RCC 7860 (cell line): Measurements from ENCODE around the gene RASD2.
"Not testable (repeated sequence)": the region's sequence is repeated elsewhere in the genome, so short reads cannot be mapped to it uniquely, and the experiment has no call there.

Experiments used
- DNase-seq: peaks from one replicate; pipeline ENCODE4 v3.0.0-alpha.2; 2015; ENCODE audit warnings: low spot score
- FAIRE-seq: peaks from 2 replicates; lab custom pipeline; 2012; peaks lifted over from hg19 to GRCh38; lab: Jason Lieb, UNC

Gene RASD2, protein sequence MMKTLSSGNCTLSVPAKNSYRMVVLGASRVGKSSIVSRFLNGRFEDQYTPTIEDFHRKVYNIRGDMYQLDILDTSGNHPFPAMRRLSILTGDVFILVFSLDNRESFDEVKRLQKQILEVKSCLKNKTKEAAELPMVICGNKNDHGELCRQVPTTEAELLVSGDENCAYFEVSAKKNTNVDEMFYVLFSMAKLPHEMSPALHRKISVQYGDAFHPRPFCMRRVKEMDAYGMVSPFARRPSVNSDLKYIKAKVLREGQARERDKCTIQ

DNA sequence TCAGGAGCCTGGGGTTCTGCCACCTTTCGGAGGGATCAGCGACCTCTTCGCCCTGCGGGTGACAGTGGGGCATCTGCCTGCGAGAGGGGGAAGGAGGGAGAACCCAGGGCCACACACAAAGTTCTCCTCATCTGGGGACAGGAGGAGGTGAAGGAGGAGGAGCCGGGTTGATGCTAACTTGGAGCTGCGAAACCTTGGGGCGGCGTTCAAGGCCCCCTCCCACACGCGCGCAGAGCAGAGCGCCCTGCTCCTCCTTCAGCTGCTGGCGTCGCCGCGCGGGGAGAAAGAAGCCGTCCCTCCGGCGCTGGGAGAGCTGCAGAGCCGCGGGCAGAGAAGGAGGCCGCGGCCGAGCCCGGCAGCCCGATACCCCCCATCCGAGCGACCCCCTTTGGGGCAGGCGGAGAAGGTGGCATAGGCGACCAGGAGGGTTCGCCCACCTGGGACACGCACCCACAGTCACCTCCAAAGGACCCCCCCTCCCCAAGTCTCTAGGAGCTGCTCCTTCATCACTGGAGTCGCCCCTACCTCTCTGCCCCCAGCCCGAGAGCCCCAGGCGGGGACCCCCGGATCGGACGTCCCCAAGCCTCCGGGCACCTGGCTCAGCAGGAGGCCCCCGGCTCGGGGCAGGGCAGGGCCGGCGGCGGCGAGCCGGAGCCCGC, at the start of gene RASD2:
Gene RASD2 (plus strand): TSS at position 237 of the 659 bp plus-strand sequence. CDS start 5,979 bp downstream, outside the sequence.
- FAIRE-seq (no peak), DNase-seq (peak; percentile 37)

DNA sequence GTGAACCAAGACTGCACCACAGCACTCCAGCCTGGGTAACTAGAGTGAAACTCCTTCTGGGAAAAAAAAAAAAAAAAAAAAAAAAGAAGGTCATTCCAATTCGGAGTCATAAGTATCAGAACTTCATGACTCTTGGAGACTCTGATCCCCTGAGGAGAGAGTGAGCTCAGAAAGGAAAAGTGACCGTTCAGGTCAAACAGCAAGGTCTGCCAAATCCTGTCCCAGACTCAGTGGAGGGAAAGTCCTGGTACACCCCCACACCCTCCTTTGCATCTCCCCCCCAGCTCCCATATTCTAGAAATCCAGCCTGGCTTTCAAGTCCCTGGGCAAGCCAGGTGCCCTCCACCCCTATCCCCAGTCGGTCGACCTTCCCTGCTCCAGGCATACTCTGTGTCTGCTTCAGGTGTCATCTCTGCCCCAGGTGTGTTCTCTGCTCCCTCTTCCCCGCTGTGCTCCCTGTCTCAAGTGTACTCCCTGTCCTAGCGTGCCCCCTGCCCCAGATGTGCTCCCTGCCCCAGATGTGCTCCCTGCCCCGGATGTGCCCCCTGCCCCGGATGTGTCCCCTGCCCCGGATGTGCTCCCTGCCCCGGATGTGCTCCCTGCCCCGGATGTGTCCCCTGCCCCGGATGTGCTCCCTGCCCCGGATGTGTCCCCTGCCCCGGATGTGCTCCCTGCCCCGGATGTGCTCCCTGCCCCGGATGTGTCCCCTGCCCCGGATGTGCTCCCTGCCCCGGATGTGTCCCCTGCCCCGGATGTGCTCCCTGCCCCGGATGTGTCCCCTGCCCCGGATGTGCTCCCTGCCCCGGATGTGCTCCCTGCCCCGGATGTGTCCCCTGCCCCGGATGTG, 49.3 kb upstream of the RASD2 start:
- not testable (repeated sequence) for FAIRE-seq, DNase-seq

DNA sequence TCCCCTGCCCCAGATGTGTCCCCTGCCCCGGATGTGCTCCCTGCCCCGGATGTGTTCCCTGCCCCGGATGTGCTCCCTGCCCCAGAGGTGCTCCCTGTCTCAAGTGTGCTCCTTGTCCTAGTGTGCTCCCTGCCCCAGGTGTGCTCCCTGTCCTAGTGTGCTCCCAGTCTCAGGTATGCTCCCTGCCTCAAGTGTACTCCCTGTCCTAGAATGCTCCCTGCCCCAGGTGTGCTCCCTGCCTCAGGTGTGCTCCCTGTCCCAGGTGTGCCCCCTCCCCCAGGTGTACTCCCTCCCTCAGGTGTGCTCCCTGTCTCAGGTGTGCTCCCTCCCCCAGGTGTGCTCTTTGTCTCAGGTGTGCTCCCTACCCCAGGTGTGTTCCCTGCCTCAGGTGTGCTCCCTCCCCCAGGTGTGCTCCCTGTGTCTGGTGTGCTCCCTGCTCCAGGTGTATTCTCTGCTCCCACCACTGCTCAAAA, 48.7 kb upstream of the RASD2 start:
- DNase-seq (no peak), FAIRE-seq (no peak)

DNA sequence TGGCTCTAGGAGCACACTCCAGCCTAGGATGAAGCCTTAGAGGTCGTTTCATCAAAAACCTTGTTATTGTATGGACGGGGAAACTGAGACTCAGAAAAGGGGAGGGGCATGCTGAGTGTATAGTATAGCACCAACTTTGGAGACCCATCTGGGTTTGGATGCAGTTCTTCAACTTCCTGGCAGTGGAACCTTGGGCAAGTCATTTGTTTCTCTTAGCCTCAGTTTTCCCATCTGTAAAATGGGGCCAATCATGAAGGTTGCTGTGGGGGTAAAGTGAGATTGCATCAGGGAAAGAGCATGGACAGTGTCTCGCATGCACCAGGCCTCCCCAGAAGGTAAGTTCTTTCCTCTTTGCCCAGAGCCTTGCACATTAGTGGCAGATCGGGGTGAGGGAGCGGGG, 47.6 kb upstream of the RASD2 start:
- no peak for DNase-seq
- FAIRE-seq: no peak

DNA sequence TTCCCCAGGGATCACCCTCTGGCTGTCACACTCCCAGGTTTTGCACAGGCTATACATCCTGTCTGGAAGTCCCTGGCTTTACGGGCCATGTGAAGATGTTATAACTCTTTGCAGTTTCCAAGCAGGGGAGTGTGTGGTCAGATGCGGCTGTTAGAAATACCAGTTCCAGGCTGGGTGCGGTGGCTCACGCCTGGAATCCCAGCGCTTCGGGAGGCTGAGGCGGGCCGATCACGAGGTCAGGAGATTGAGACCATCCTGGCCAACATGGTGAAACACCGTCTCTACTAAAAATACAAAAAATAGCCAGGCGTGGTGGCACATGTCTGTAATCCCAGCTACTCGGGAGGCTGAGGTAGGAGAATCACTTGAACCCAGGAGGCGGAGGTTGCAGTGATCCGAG, 44.9 kb upstream of the RASD2 start:
- DNase-seq, FAIRE-seq: not testable (repeated sequence)

DNA sequence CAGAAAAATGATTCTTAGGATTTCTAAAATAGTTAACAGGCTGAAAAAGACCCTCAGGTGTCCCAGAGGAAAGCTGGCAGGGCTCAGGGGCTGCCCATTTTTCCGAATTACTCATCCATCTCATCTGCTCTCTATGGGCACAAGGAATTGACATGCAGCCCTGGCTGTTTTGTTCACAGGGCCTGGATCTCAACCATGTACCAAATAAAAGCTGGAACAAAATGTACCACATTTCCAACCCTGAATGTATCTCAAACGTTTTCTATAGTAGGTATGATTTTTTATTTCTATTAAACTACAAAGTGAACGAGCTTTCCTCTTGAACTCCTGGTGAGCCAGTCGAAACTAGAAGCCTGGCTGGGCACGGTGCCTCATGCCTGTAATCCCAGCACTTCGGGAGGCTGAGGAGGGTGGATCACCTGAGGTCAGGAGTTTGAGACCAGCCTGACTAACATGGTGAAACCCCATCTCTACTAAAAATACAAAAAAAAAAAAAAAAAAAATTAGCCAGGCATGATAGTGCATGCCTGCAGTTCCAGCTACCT, 43.8 kb upstream of the RASD2 start:
- FAIRE-seq (no peak), DNase-seq (no peak)

DNA sequence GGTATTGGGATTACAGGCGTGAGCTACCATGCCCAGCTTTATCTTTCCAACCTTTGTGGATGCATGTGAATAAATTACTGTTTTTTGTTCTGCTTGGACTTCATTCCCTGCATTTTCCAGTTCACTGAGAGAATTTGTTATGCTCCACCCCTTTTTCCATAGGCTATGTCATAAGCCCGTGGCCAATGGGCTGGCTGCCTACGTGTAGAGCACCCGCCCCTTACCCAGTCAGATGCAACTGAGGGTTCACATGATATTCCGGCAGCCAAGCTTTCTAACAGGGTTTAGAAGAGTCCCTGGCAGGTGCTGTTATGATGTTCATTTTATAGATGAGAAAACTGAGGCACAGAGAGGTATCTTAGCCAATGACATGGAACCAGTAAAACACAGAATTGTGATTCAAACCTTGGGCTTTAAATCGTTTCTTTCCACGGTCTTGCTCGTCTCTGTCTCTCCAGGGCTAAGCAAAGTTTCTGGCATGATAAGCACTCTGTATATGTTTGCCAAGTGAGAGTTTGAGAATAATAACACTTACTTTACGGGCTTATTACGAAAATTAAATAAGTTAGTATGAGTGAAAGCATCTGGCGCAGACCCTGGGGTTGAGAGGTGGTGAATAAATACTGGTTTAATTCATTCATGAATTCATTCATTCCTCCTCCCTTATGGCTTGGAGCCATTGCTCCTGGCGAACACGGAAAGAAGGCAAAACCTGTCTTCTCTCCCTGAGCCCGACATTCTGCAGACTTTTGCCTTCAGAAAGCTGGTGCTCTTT, 42.4 kb upstream of the RASD2 start:
- FAIRE-seq (no peak), DNase-seq (no peak)

DNA sequence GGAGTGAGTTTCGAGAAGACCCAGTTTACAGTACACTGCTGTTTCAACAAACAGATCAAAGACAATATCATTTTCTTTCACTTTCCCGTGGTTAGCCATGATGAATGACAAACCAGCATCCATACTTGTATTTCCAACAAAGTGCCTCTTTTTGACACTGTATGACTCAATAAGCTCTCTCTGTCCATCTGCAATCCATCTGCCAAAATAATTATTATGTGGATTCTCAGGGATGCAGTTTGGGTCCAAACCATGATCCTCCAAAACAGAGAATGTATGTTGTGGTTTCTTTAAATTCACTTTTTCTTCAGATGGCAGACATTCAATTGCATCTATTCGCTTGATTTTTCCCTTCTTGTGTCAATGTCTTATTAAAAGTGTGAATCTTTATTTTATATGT, 37.8 kb upstream of the RASD2 start:
- DNase-seq (no peak), FAIRE-seq (no peak)

DNA sequence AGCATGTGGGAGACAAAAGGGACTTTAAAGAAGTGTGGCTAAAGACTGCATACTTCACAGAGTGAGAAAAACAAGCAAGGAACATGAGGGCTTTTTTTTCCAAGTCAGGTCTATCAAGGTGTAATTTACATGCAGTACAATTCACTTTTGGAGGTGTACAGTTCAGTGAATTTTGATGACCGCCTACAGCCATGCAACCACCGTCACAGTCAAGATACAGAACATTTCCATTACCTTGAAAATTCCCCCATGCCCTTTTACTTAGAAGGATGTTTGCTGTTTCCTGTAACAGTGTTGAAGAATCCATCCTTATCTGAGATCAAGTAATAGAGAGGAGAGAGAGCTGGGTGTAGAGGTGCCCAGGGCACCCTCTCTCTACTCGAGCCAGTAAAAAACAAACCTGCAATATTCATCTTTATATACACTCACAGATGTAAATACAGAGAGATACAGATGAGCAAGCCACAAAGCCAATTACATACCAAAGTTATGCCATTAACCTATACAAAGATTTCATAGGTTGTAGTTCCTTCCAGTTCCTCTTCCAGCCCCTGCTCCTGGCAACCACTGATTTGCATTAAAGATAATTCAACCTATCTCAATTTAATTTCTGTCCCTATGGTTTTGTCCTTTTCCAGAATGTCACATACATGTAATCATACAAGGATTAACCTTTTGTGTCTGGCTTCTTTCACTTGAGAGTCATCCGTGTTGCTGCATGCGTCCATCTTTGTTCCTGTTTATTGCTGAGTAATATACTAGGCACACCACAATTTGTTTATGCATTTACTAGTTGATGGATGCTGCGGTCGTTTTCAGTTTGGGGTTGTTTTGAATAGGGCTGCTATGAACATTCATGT, 35.0 kb upstream of the RASD2 start:
- DNase-seq (no peak), FAIRE-seq (no peak)

DNA sequence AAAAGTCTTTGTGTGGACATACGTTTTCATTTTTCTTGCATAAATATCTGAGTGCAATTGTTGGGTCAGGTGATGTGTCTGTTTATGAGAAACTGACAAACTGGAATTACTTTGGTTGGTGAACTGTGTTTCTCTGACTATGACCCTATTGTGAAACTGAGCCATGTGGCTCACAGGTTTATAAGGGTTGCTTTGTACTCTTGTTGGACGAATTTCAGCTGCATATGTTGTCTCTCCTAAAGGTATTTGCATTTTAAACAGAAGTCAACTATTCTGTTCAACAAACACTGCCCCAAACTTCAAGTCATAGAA, 34.4 kb upstream of the RASD2 start:
- FAIRE-seq (no peak), DNase-seq (no peak)

DNA sequence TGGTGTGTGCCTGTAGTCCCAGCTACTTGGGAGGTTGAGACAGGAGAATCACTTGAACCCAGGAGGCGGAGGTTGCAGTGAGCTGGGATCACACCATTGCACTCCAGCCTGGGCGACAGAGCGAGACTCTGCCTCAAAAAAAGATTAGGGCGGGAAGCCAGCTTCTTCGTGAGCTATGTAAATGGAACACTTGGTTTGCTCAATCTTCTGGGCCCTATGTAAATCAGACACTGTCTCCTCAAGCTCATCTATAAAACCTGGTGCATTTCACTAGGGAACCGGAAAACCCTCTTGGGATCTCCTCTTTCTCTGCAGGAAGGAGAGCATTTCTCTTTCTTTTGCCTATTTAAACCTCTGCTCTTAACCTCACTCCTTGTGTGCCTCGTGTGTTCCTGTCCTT, 32.8 kb upstream of the RASD2 start:
- not testable (repeated sequence) for DNase-seq, FAIRE-seq

DNA sequence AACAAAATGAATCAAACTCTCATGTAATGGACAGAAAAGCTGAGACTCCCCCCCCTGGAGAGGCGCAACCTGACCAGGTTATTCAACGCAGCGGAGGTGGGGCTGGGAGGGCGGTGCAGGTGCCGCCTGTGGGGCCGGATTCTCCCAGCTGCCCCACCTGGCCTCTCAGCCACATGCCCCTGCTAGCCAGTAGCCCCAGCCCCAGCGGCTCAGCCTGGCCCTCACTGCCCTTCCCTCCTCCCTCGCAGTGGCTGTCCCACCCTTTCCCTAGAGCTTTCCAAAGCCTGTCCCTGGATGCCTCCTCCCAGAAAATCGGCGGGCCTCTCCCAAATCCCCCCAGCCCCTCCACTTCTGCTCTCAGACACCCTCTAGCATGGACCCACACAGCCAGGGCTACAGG, 31.2 kb upstream of the RASD2 start:
- no peak for DNase-seq
- FAIRE-seq: no peak

DNA sequence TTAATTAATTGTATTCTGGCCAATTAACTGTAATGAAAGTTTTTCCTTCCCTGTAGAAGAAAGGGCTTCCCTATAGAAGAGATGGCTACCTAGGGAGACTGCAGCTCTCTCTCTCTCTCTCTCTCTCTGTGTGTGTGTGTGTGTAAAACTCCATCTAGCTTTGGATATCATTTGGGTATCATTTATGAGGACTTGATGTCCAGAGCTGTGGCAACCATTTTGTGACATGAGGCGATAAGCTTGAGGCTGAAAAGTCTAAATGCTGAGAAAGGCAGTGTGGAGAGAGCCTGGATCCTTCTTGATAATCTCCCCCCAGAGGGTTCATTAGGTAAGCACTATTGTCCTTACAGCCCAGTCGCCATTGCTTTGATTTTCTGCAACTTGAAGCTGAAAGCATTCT, 30.7 kb upstream of the RASD2 start:
- no peak for DNase-seq
- no peak for FAIRE-seq

DNA sequence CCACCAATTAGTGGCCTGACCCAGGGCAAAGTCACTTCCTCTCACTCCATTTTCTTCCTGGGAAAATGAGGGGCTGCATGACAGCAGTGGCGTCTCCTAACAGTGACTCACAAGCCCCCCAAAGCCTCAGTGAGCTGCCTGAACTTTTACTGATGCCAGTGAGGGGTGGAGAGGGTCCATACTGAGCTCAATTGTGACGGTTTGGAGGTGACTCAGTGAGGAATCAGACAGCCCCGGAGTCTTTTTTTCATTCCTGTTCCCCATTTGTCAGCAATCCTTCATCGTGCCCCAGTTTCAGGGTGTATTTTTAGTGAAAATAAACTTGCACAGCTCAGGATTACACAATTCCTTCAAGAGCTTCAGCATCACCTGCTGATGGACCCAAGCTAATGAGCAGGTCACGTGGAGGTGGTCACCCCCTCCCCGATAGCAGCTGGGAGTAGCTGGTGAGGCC, 30.1 kb upstream of the RASD2 start:
- no peak for FAIRE-seq
- DNase-seq: no peak

DNA sequence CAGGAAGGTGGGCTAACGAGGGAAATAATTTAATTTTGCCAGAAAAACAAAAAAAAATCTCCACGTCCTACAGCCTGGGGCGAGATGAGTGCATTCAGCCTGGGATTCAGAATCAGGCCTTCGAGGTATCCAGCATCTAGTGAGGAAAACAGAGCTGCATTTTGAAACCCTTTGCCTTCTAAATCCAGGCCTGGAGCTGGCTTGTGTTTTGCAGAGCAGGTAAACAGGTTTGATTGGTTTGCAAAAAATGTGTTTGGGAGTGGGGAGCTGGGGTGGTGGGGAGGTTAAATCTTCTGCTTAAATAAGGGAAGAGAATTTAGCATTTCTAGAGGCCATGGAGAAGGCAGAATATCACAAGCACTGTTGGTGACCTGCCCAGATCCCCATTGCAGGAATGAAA, 29.7 kb upstream of the RASD2 start:
- FAIRE-seq: no peak
- no peak for DNase-seq

DNA sequence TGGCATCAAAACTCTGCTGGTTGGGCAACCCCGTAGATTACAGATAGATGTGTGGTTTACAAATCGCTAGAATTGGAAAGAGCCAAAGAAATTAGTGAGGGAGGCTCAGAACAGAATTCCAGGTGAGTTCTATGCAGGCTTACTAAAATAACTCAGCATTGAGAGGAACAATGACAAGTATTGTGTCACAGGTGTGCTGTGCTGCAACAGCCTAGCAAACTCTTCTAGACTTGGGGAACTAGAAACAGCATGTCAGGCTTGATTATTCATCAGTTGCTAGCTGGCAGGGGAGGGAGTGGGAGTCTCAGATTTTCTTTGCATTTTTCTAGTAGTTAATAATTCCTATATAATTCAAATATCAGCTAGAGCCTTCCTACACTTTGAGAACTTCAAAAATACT, 26.3 kb upstream of the RASD2 start:
- no peak for FAIRE-seq
- DNase-seq: no peak

DNA sequence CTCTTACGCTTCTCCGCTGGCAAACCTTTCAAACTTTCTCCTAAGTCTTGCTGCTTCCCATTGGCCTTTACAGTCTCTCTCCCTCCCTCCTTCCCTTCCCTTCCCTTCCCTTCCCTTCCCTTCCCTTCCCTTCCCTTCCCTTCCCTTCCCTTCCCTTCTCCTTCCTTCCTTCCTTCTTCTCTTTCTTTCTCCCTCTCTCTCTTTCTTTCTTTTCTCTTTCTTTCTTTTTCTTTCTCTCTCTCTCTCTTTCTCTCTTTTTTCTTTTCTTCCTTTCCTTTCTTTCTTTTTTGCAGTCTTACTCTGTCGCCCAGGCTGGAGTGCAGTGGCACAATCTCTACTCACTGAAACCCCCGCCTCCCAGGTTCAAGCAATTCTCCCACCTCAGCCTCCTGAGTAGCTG, 24.7 kb upstream of the RASD2 start:
- FAIRE-seq, DNase-seq: not testable (repeated sequence)

DNA sequence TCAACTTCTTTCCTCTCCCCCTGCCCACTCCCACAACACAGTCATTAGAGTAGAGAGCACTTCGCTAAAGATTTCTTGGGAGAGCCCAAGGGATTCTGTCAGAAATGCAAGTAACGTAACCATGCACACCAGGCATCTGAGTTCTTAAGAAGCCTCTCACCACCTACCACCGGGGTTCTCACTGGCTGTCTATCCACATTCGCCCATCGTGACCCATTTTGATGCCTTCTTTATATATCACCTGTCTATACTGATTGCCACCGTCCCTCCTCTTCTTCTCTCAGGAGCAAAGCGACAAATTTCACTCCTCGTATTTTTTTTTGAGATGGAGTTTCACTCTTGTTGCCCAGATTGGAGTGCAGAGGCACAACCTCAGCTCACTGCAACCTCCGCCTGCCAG, 23.9 kb upstream of the RASD2 start:
- DNase-seq: no peak
- no peak for FAIRE-seq

DNA sequence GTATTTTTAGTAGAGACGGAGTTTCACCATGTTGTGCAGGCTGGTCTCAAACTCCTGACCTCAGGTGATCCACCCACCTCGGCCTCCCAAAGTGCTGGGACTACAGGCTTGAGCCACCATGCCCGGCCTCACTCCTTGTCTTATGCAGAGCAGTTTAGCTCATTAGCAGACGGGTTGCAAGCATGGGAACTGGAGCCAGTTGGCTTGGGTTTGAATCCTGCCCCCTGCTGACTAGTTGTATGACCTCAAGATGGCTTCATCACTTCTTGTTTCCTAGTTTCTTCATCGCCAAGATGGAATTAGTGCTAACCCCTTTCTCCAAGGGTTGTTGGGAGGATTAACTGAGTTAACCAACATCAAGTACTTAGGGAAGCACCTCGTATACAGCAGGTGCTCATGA, 23.4 kb upstream of the RASD2 start:
- DNase-seq: no peak
- no peak for FAIRE-seq
